IPS-18a (cell line): ENCODE results near the gene MAP3K20.

ENCODE experiments used
- H3K27ac ChIP-seq: one replicate; pipeline ENCODE4 v1.5.1; 2013; ENCODE audit warnings: low read length
- H3K27me3 ChIP-seq: one replicate; pipeline ENCODE4 v1.6.1; 2013; ENCODE audit warnings: mild to moderate bottlenecking, low read length; ENCODE audit not compliant: control insufficient read depth, insufficient read depth
- H3K36me3 ChIP-seq: one replicate; pipeline ENCODE4 v1.6.1; 2013; ENCODE audit warnings: low read depth, low read length; ENCODE audit not compliant: control insufficient read depth
- H3K4me1 ChIP-seq: one replicate; pipeline ENCODE4 v1.6.1; 2013; ENCODE audit warnings: low read depth, low read length; ENCODE audit not compliant: control insufficient read depth
- H3K4me3 ChIP-seq: one replicate; pipeline ENCODE4 v1.5.1; 2013; ENCODE audit warnings: low read length
- H3K9ac ChIP-seq: one replicate; pipeline ENCODE4 v1.6.1; 2013; ENCODE audit warnings: mild to moderate bottlenecking, low read length, moderate library complexity
- H3K9me3 ChIP-seq: one replicate; pipeline ENCODE4 v1.6.1; 2013; ENCODE audit warnings: low read depth, low read length; ENCODE audit not compliant: control insufficient read depth

MAP3K20 gene

GRCh38 chr2:173053043-173053699 lies 22.5 kb upstream of the MAP3K20 start:
- Histone ChIP-seq H3K27ac (no peak overlapping the region), H3K4me3 (no peak overlapping the region)

GRCh38 chr2:173054466-173054865 lies 21.2 kb upstream of the MAP3K20 start:
- Histone ChIP-seq H3K9me3 (no peaks in the 10 kb centered on the region), H3K4me1 (no peaks in the 10 kb centered on the region), H3K4me3 (no peak overlapping the region), H3K27me3 (no peaks in the 10 kb centered on the region), H3K27ac (no peak overlapping the region), H3K36me3 (no peaks in the 10 kb centered on the region), H3K9ac (no peak overlapping the region)

More at GRCh38 chr2:173053043-173053699, 22.5 kb upstream of the MAP3K20 start:
- H3K36me3 ChIP-seq: no peaks in the 10 kb centered on the region
- no peaks in the 10 kb centered on the region for H3K27me3 ChIP-seq
- no peaks in the 10 kb centered on the region for H3K4me1 ChIP-seq
- no peaks in the 10 kb centered on the region for H3K9me3 ChIP-seq
- no peak overlapping the region for H3K9ac ChIP-seq

- Histone ChIP-seq H3K4me1 (no peaks in the 10 kb centered on the region), H3K9ac (no peak overlapping the region), H3K27me3 (no peaks in the 10 kb centered on the region), H3K4me3 (no peak overlapping the region), H3K36me3 (no peaks in the 10 kb centered on the region), H3K27ac (no peak overlapping the region), H3K9me3 (no peaks in the 10 kb centered on the region)
Measured at GRCh38 chr2:173056705-173057364, 18.8 kb upstream of the MAP3K20 start.

GRCh38 chr2:173058097-173058496 lies 17.5 kb upstream of the MAP3K20 start:
- H3K9me3 ChIP-seq: no peaks in the 10 kb centered on the region
- no peak overlapping the region for H3K27ac ChIP-seq
- no peak overlapping the region for H3K4me3 ChIP-seq
- H3K36me3 ChIP-seq: no peaks in the 10 kb centered on the region
- no peaks in the 10 kb centered on the region for H3K4me1 ChIP-seq
- no peaks in the 10 kb centered on the region for H3K27me3 ChIP-seq
- no peak overlapping the region for H3K9ac ChIP-seq

GRCh38 chr2:173058673-173059072 lies 17.0 kb upstream of the MAP3K20 start:
- Histone ChIP-seq H3K4me3 (no peak overlapping the region), H3K27me3 (no peaks in the 10 kb centered on the region), H3K27ac (no peak overlapping the region), H3K4me1 (no peaks in the 10 kb centered on the region), H3K9ac (no peak overlapping the region), H3K9me3 (no peaks in the 10 kb centered on the region), H3K36me3 (no peaks in the 10 kb centered on the region)

- H3K4me1 ChIP-seq: no peaks in the 10 kb centered on the region
- no peak overlapping the region for H3K9ac ChIP-seq
Measured at GRCh38 chr2:173059292-173059691, 16.4 kb upstream of the MAP3K20 start.

GRCh38 chr2:173059971-173060461 lies 15.6 kb upstream of the MAP3K20 start:
- no peak overlapping the region for H3K4me3 ChIP-seq
- no peak overlapping the region for H3K27ac ChIP-seq
- H3K27me3 ChIP-seq: no peaks in the 10 kb centered on the region
- no peaks in the 10 kb centered on the region for H3K4me1 ChIP-seq
- no peaks in the 10 kb centered on the region for H3K9me3 ChIP-seq
- no peaks in the 10 kb centered on the region for H3K36me3 ChIP-seq
- H3K9ac ChIP-seq: no peak overlapping the region

More at GRCh38 chr2:173059292-173059691, 16.4 kb upstream of the MAP3K20 start:
- Histone ChIP-seq H3K27ac (no peak overlapping the region), H3K9me3 (no peaks in the 10 kb centered on the region), H3K4me3 (no peak overlapping the region), H3K36me3 (no peaks in the 10 kb centered on the region), H3K27me3 (no peaks in the 10 kb centered on the region)

GRCh38 chr2:173062801-173063200 lies 12.8 kb upstream of the MAP3K20 start:
- no peak overlapping the region for H3K9ac ChIP-seq
- H3K4me1 ChIP-seq: no peaks in the 10 kb centered on the region
- no peaks in the 10 kb centered on the region for H3K9me3 ChIP-seq
- H3K36me3 ChIP-seq: no peaks in the 10 kb centered on the region
- no peaks in the 10 kb centered on the region for H3K27me3 ChIP-seq
- H3K4me3 ChIP-seq: no peak overlapping the region
- no peak overlapping the region for H3K27ac ChIP-seq

GRCh38 chr2:173064151-173064805 lies 11.4 kb upstream of the MAP3K20 start:
- Histone ChIP-seq H3K4me3 (no peak overlapping the region), H3K27me3 (no peaks in the 10 kb centered on the region), H3K9ac (no peak overlapping the region), H3K4me1 (no peaks in the 10 kb centered on the region), H3K9me3 (no peaks in the 10 kb centered on the region), H3K36me3 (no peaks in the 10 kb centered on the region), H3K27ac (no peak overlapping the region)

GRCh38 chr2:173066887-173067676 lies 8.6 kb upstream of the MAP3K20 start:
- Histone ChIP-seq H3K4me3 (no peak overlapping the region), H3K36me3 (no peaks in the 10 kb centered on the region), H3K27me3 (no peaks in the 10 kb centered on the region), H3K27ac (no peak overlapping the region), H3K9ac (no peak overlapping the region), H3K9me3 (no peaks in the 10 kb centered on the region), H3K4me1 (no peaks in the 10 kb centered on the region)

GRCh38 chr2:173075056-173075780 lies 428 bp upstream of the MAP3K20 start:
- no peaks in the 10 kb centered on the region for H3K9me3 ChIP-seq
- no peak overlapping the region for H3K27ac ChIP-seq
- peak overlapping the region; percentile 91 for H3K4me3 ChIP-seq
- H3K36me3 ChIP-seq: no peaks in the 10 kb centered on the region
- peaks cover 6% of the 10 kb centered on the region for H3K4me1 ChIP-seq
- peak overlapping the region; percentile 86 for H3K9ac ChIP-seq
- no peaks in the 10 kb centered on the region for H3K27me3 ChIP-seq
